ENCODE data around the gene SPATA13.

The SPATA13 gene

GRCh38 chr13:24288870-24289269 is 128.3 kb downstream of the SPATA13 start:
- H3K79me2 ChIP-seq (ENCODE audit: insufficient read depth, low read length): no peaks in the 10 kb centered on the region
- no peaks in the 10 kb centered on the region for H3K27me3 ChIP-seq (ENCODE audit: insufficient read depth, low read length, poor library complexity)
- H3K4me1 ChIP-seq (ENCODE audit: insufficient read depth, low read length): no peaks in the 10 kb centered on the region
- ATAC-seq (ENCODE audit: insufficient read depth, low read depth) (no peak), DNase-seq (no peak)
- H3K9ac ChIP-seq (ENCODE audit: low read depth, low read length): no peak overlapping the region
- H2AFZ ChIP-seq (ENCODE audit: low read depth, low read length): no peak overlapping the region
- TF ChIP-seq, protein P1, sequence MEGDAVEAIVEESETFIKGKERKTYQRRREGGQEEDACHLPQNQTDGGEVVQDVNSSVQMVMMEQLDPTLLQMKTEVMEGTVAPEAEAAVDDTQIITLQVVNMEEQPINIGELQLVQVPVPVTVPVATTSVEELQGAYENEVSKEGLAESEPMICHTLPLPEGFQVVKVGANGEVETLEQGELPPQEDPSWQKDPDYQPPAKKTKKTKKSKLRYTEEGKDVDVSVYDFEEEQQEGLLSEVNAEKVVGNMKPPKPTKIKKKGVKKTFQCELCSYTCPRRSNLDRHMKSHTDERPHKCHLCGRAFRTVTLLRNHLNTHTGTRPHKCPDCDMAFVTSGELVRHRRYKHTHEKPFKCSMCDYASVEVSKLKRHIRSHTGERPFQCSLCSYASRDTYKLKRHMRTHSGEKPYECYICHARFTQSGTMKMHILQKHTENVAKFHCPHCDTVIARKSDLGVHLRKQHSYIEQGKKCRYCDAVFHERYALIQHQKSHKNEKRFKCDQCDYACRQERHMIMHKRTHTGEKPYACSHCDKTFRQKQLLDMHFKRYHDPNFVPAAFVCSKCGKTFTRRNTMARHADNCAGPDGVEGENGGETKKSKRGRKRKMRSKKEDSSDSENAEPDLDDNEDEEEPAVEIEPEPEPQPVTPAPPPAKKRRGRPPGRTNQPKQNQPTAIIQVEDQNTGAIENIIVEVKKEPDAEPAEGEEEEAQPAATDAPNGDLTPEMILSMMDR (IDR thresholded peaks at IDR 0.05; ENCODE audit: borderline replicate concordance, extremely low read depth, low read length, poor library complexity, severe bottlenecking): no peak
- TF ChIP-seq EZH2 (IDR thresholded peaks at IDR 0.05; ENCODE audit: borderline replicate concordance, low read depth, low read length, severe bottlenecking): no peak
- H3K4me3 ChIP-seq (ENCODE audit: low read depth in 1 of 2, low read length in 2 of 2): no peak overlapping the region
- no peaks in the 10 kb centered on the region for H4K20me1 ChIP-seq (ENCODE audit: insufficient read depth, low read length)
- H3K4me2 ChIP-seq (ENCODE audit: insufficient read depth, low read length): no peak overlapping the region
- H3K27ac ChIP-seq (ENCODE audit: low read length): no peak overlapping the region
- H3K9me3 ChIP-seq (ENCODE audit: insufficient read depth, low read length, severe bottlenecking): no peaks in the 10 kb centered on the region
- peaks cover 25% of the 10 kb centered on the region for H3K36me3 ChIP-seq (ENCODE audit: insufficient read depth, low read length)

DNA sequence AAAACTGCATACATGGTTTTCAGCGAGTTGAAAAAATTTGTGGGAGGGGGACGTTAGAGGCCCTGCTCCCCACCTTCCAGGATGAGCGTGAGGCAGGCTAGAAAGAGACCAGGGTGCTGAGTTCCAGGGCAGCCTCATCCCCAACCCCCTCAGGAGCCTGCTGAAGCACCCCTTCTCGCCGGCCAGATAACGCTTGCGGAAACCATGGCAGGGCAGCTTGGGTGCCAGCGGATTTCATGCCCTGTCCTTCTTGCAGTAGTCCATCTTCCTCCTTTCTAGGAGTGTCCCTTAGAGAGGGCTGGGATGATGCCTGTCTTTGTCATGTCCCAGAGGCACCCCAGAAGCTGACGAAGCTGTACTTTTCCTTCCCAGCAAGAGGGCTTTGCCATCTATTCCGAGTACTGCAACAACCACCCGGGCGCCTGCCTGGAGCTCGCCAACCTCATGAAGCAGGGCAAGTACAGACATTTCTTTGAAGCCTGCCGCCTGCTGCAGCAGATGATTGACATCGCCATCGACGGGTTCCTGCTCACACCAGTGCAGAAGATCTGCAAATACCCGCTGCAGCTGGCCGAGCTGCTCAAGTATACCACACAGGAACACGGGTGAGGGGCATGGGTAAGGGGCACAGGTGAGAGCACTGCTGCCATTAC is 129.9 kb downstream of the SPATA13 start:
- Histone ChIP-seq H3K27ac (ENCODE audit: low read length) (no peak overlapping the region), H3K9ac (ENCODE audit: low read depth, low read length) (no peak overlapping the region), H2AFZ (ENCODE audit: low read depth, low read length) (no peak overlapping the region), H3K36me3 (ENCODE audit: insufficient read depth, low read length) (peaks cover 33% of the 10 kb centered on the region), H3K79me2 (ENCODE audit: insufficient read depth, low read length) (no peaks in the 10 kb centered on the region), H3K4me1 (ENCODE audit: insufficient read depth, low read length) (no peaks in the 10 kb centered on the region), H3K4me2 (ENCODE audit: insufficient read depth, low read length) (no peak overlapping the region), H3K4me3 (ENCODE audit: low read depth in 1 of 2, low read length in 2 of 2) (no peak overlapping the region), H4K20me1 (ENCODE audit: insufficient read depth, low read length) (no peaks in the 10 kb centered on the region), H3K9me3 (ENCODE audit: insufficient read depth, low read length, severe bottlenecking) (no peaks in the 10 kb centered on the region), H3K27me3 (ENCODE audit: insufficient read depth, low read length, poor library complexity) (no peaks in the 10 kb centered on the region)
- DNase-seq: no peak
- ATAC-seq (ENCODE audit: insufficient read depth, low read depth): no peak
- TF ChIP-seq EZH2 (IDR thresholded peaks at IDR 0.05; ENCODE audit: borderline replicate concordance, low read depth, low read length, severe bottlenecking): no peak
- TF ChIP-seq, protein P1 (IDR thresholded peaks at IDR 0.05; ENCODE audit: borderline replicate concordance, extremely low read depth, low read length, poor library complexity, severe bottlenecking): no peak

- no peak for ATAC-seq (ENCODE audit: insufficient read depth, low read depth)
- H3K4me2 ChIP-seq (ENCODE audit: insufficient read depth, low read length): no peak overlapping the region
- no peaks in the 10 kb centered on the region for H3K27me3 ChIP-seq (ENCODE audit: insufficient read depth, low read length, poor library complexity)
- no peak overlapping the region for H2AFZ ChIP-seq (ENCODE audit: low read depth, low read length)
- H3K79me2 ChIP-seq (ENCODE audit: insufficient read depth, low read length): no peaks in the 10 kb centered on the region
- no peaks in the 10 kb centered on the region for H3K9me3 ChIP-seq (ENCODE audit: insufficient read depth, low read length, severe bottlenecking)
- H3K4me1 ChIP-seq (ENCODE audit: insufficient read depth, low read length): no peaks in the 10 kb centered on the region
- no peak overlapping the region for H3K9ac ChIP-seq (ENCODE audit: low read depth, low read length)
- TF ChIP-seq, protein P1 (IDR thresholded peaks at IDR 0.05; ENCODE audit: borderline replicate concordance, extremely low read depth, low read length, poor library complexity, severe bottlenecking): no peak
- no peak for TF ChIP-seq EZH2 (IDR thresholded peaks at IDR 0.05; ENCODE audit: borderline replicate concordance, low read depth, low read length, severe bottlenecking)
- H4K20me1 ChIP-seq (ENCODE audit: insufficient read depth, low read length): no peaks in the 10 kb centered on the region
- no peak overlapping the region for H3K27ac ChIP-seq (ENCODE audit: low read length)
- peaks cover 28% of the 10 kb centered on the region for H3K36me3 ChIP-seq (ENCODE audit: insufficient read depth, low read length)
- no peak overlapping the region for H3K4me3 ChIP-seq (ENCODE audit: low read depth in 1 of 2, low read length in 2 of 2)
- DNase-seq: no peak
These were observed 132.0 kb downstream of the SPATA13 start for GRCh38 chr13:24292481-24292880.

All from DND-41 (cell line).